Chondrocyte (in vitro differentiated cells): Measurements from ENCODE around the gene SYT14. TPM values are rescaled to one million over a fixed set of nuclear protein-coding genes. Genes with fewer than 3 reads are reported as not detected.

Experiments
- DNase-seq: peaks from one replicate; pipeline ENCODE4 v3.0.0; 2021; ENCODE audit warnings: mixed read lengths, low spot score
- H3K27ac Mint-ChIP-seq: one replicate; pipeline ENCODE4 v1.8.0; 2021; ENCODE audit warnings: mild to moderate bottlenecking, moderate library complexity, mixed read lengths; ENCODE audit not compliant: unreplicated experiment
- H3K27me3 Mint-ChIP-seq: 2 replicates; pipeline ENCODE4 v1.8.0; 2021; ENCODE audit warnings: low read depth, mixed read lengths
- H3K36me3 Mint-ChIP-seq: 2 replicates; pipeline ENCODE4 v1.8.0; 2021; ENCODE audit warnings: low read depth, mixed read lengths
- H3K4me1 Mint-ChIP-seq: 2 replicates; pipeline ENCODE4 v1.8.0; 2021; ENCODE audit warnings: low read depth, mild to moderate bottlenecking, mixed read lengths
- H3K4me3 Mint-ChIP-seq: one replicate; pipeline ENCODE4 v1.8.0; 2021; ENCODE audit warnings: mild to moderate bottlenecking, moderate library complexity, mixed read lengths; ENCODE audit not compliant: unreplicated experiment
- H3K9me3 Mint-ChIP-seq: 2 replicates; pipeline ENCODE4 v1.8.0; 2021; ENCODE audit warnings: low read depth, mixed read lengths
- CTCF ChIP-seq: fragments of 200-600 bp; sonication (generic); IDR thresholded peaks from 2 replicates; pipeline ENCODE4 v1.5.0; 2021; ENCODE audit warnings: antibody characterized with exemption, mild to moderate bottlenecking, moderate library complexity
- total RNA-seq: library from RNA; stranded (reverse); gene quantifications from 3 replicates; pipeline ENCODE4 v1.2.1, GENCODE V29; 2021

Gene SYT14
- total RNA-seq, 1 donor from 2014 or later = 1.0 TPM

- no peaks in the 10 kb centered on the region for H3K36me3 Mint-ChIP-seq
- no peak for TF ChIP-seq CTCF
Observed at GRCh38 chr1:210217482-210217881, 279.5 kb downstream of the SYT14 start.

GRCh38 chr1:210218047-210218446, 280.0 kb downstream of the SYT14 start:
- H3K36me3 Mint-ChIP-seq = no peaks in the 10 kb centered on the region
- no peak for DNase-seq
- no peak for TF ChIP-seq CTCF
- H3K9me3 Mint-ChIP-seq = no peaks in the 10 kb centered on the region
- peaks cover 19% of the 10 kb centered on the region for H3K4me1 Mint-ChIP-seq
- no peak overlapping the region for H3K4me3 Mint-ChIP-seq
- no peaks in the 10 kb centered on the region for H3K27me3 Mint-ChIP-seq
- no peak overlapping the region for H3K27ac Mint-ChIP-seq

More at GRCh38 chr1:210217482-210217881, 279.5 kb downstream of the SYT14 start:
- Mint-ChIP-seq H3K27ac (no peak overlapping the region), H3K9me3 (no peaks in the 10 kb centered on the region), H3K4me3 (no peak overlapping the region), H3K27me3 (no peaks in the 10 kb centered on the region), H3K4me1 (peaks cover 13% of the 10 kb centered on the region)
- DNase-seq = no peak

Other genes starting within 250 kb of the SYT14 start
- not detected in 3 replicates for gene HSD11B1, start 233.4 kb upstream of the SYT14 start, total RNA-seq
- gene TRAF3IP3, start 182.2 kb upstream of the SYT14 start, total RNA-seq = not detected in 3 replicates
- gene C1orf74, start 153.7 kb upstream of the SYT14 start, total RNA-seq = 1.2 to 1.6 TPM (median 1.4 TPM) in 3 replicates
- gene IRF6, start 132.1 kb upstream of the SYT14 start, total RNA-seq = 0.13 to 0.25 TPM in 2 of 3 replicates, not detected in the other
- 5.5 to 7.4 TPM (median 6.4 TPM) in 3 replicates for gene UTP25, start 110.2 kb upstream of the SYT14 start, total RNA-seq